Erythroblast (primary cell): ENCODE data around the gene HOXA6.

Source experiments
- DNase-seq, 2 experiments: peaks; one replicate each; lab custom pipeline; 2025; lab: John Stamatoyannopoulos, UW
- GATA1 ChIP-seq: IDR thresholded peaks from 2 replicates; pipeline ENCODE4 v1.6.1; 2011; ENCODE audit warnings: low read depth, mild to moderate bottlenecking, control low read depth, low read length, moderate library complexity
- POLR2A ChIP-seq: IDR thresholded peaks from 2 replicates; pipeline ENCODE4 v1.6.1; 2011; ENCODE audit warnings: mild to moderate bottlenecking, low read length

HOXA6 gene

DNA sequence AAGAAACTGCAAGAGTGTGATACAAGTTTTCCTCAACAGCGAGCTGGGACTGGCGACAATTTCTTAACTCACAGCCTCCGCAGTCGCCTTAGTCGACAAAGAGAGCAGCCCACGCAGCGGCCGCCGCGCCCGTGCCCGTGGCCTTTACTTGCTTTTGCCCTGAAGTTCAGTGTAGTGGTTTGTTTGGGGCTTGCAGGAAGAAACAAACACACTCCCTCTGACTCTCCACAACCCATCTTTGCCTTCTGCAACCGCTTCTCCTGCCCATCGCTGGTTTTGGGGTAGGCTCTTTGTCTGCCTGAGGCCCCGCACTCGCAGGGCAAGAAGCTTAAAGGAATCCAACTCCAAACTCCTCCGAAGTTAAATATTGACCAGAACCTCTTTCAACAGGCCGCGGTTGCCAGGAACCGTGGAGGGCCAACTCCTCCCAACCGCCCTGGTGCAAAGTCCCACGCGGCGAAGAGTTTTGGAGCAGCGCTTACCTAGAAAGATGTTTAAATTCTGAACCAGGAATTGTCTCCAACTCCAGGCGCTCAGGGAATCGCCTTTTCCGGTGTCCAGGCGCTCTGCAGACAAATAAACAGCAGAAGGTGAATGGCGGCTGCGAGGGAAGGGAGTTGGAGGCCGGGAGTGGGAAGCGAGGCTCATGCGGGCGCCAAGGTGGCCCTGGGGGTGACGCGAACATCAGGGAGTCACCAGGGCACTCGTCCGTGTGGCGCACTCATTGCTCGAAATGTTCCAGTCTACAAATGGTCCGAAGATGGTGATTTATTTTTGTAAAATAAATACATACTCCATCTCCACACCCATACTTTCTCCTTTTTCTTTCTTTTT, 25.3 kb downstream of the HOXA6 start:
- DNase-seq, result no peak
- TF ChIP-seq POLR2A (no peak), GATA1 (no peak)

DNA sequence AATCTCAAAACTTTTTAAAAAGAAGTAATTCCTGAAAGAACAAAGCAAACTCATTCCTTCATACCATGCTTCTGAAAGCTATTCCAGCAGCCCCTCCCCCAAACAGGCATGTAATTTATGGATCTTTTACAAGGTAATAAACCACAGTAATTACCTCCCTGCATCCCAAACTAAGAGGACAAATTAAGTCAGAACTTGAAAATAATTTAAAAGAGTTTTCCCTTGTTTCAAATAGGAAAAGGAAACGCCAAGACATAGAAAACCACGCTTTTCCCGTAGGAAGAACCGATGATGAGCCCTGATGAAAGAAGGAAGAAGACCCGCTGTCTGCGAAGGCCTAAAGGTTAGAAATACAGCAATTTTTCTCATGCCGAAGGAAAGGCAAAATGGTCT, 25.9 kb downstream of the HOXA6 start:
- no peak for DNase-seq
- TF ChIP-seq POLR2A (no peak), GATA1 (no peak)

GRCh38 chr7:27119412-27119911, 28.1 kb downstream of the HOXA6 start:
- TF ChIP-seq POLR2A, result no peak
- DNase-seq, result no peak

- TF ChIP-seq POLR2A, result no peak
- TF ChIP-seq GATA1, result no peak
- DNase-seq, result no peak
Observed at GRCh38 chr7:27118580-27118979, 29.0 kb downstream of the HOXA6 start.

- no peak for DNase-seq
- TF ChIP-seq GATA1, result no peak
- TF ChIP-seq POLR2A, result no peak
Observed at GRCh38 chr7:27117887-27118491, 29.6 kb downstream of the HOXA6 start.

DNA sequence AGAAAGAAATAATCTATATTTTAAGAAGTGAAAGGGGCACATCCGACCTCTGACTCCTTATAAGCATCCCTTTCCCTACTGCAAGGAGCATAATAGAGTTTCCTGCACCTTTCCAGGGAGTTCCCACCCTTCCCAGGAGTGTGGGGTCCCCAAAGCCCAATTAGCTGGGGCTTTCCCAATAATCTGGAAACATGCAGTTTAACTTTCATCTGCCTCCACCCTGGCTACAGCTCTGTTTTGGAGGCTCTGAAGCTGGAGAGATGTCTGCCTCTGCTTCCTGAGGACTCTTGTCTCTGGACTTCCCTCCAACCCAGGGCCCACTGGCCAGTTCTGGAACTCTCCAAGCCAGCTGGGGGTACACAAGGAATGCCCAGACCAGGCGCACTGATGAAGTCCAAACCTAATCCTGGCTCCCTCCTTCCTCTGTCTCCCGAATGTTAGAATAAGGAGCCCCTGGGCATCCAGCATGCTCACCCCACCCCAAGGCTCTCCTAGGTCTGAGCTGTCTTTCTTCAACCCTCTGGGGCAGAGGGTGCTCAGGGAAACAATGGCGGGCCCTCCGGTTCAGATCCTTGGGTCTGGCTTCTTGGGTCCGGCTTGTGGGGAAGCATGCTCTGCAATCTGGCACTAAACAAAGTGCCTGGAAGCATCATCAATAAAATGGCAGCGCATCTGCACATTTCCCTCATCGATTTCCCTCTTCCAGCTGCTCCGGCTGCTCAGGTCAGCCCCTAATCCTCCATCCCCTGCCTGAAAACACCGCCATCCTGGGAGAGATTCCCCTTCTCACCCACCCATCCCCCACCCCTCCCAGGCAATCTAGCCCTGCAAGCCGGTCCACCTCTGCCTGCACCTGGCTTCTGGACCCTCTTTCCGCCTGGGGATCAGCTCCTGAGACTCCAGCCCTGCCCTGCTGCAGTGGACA, 30.4 kb downstream of the HOXA6 start:
- no peak for DNase-seq
- no peak for TF ChIP-seq GATA1
- no peak for TF ChIP-seq POLR2A

DNA sequence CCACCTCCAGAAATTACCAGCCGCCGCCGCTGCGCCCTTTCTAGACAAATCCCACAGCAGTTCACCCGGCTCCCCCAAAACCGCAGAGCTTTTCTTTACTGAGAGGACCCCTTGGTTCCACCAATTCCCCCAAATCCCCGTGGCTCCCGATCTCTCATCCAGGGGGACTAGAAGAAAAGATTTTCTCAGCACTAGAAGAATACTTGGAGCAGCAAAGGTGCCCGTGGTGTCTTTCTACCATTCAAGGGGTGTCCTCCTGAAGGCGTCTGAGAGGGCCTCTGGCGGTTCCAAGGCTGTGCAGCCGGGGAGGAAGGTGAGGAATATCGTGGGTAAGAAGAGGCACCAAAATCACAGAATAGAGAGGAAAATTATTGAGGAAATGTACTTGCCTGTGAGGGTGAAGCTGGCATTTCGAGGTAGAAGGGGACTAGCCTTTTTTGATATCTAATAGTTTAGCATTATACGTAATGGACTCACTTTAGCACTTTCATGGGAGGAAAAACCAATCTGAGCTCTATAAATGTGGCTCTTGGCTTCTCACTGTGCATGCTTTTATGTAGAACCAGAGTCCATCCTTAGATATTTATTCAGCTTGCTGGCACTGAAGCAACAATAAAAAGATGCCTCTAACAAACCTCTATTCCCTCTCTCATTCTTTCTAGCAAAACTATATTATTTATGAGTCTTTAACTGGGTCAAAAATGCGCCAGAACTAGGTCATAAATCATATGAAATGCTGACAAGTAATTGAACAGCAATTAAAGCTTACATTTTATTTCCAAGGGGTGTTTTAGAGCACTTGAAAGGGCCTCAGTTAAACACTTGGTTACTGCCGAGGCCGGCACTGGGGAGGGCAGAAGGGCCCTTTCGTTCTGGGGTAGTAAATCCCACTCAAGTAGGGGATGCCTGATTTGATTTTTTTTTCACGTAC, 31.3 kb downstream of the HOXA6 start:
- TF ChIP-seq POLR2A (no peak), GATA1 (no peak)

DNA sequence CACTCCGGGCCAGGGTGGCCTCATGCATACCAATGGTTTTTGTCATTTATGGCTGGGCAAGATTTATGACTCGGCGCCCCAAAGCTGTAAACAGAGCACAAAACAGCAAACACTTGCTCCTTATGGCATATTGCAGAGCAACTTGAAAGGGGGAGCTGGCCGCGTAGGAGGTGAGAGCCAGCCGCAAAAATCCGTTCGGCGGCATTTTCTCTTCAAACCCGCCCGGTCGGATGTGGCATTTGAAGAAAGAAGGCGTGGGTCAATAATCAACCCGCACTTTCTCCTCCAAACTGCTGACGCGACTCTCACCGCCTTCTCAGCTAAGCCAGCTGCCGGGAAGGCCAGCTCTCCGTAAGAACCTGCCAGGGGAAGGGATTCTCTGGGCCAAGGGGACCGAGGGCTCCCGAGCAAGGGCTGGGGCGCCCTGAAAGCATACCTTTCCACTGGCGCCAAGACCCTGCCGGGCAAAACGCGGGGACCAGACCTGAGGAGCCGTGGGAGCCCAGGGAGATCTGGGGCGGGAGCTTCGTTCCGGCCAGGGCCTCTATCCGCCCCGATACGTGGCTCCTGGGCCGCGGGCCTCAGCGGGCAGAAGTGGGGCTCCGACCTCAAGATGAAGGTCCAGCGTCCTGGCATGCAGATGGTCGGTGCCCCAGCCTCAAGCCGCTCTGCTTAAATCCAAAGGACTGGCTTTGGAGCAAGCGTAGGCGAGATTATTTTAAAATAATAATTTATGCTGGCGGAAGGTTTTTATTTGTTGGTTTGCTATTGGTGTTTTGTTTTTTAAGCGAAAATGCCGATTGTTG, 32.1 kb downstream of the HOXA6 start:
- TF ChIP-seq POLR2A, result no peak
- no peak for TF ChIP-seq GATA1
- no peak for DNase-seq

More for the DNA sequence above, 31.3 kb downstream of the HOXA6 start:
- DNase-seq, result no peak

- TF ChIP-seq POLR2A (no peak), GATA1 (no peak)
Observed at GRCh38 chr7:27114881-27115220, 32.7 kb downstream of the HOXA6 start.

DNA sequence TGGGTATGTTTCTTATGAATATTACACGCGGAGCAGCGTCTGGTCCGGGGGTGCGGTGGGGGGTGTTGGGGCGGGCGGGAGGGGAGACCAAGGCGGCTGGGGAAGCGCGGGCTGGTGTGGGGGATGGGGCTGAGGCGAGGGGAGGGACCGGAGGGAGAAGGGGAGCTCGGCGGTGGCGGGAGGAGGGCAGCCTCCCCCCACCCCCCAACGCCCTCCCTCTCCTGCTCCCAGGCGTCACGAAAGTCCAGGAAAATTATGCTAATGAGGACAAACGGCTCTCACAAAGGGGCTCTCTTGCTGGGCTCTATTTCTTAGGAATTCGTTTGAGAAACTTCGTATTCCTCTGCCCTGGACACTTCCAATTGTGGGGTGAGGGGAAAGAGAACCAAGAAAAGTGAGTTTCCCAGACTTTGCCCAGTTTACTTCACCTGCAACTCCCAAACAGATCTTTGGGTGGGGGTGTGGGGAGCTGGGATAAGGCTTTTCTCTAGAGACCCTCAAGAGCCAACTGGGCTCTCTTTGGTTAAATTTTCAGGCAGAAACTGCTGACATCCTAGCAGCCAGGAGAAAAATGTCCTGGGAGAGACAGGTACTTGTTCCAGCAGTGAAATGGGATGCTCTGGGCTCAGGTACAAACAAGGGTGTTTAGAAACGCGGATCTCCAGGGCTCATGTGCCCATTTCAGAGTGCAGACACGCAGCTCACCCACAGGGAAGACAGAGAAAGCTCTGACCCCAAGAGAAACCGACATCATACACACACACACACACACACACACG, 33.4 kb downstream of the HOXA6 start:
- no peak for DNase-seq
- TF ChIP-seq GATA1, result no peak
- no peak for TF ChIP-seq POLR2A

More at GRCh38 chr7:27114881-27115220, 32.7 kb downstream of the HOXA6 start:
- no peak for DNase-seq

DNA sequence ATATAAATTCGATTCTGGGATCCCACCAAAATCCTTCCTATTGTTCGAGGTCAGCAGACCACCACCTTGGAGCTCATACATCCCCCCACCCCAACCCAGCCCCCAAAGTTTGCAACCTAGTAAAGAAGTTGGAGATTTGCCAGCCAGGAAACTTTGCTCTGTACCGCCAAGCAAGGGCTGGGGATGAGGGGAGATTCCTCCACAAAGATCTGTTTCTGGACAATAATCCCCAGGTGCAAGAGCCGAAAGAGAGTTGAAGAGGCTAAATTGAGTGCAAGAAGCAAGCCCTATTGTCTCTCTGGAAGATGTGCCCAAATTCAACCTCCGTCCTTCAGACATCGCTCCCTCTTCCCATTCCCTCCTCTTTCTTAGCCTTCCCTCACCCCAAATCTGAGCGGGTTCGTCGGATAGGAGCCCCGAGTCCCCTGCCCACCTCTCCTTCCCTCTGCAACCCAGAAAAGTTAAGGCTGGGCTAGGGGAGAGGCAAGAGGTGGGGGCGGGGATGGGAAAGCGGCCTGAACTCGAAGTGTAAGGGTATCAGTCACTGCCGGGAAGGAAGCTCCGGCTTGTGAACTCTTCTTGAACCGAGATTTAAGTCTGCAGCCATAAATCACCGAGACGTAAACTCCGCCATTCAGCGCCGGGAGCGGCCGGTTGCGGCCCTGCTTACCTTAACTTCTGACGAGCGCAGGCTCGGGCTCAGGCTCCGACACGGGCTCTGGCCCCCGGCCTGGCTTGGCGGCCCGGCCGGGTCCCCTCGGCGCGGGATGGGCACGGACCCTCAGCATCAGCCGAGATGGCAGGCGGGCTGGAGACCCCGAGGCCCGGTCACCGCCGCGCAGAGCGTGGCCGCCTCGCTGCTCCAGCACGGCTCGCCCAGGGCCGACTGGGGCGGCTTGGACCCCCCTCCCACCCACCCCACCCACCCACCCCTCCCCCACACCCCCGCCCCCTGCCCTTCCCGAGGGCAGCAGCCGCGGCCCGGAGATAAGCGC, 34.3 kb downstream of the HOXA6 start:
- TF ChIP-seq POLR2A, result no peak
- no peak for TF ChIP-seq GATA1
- no peak for DNase-seq
